HG02852 (cell line): Measurements from ENCODE around the gene FRMD7.
A peak's percentile ranks its signal among the peaks of the same experiment; 100 is the strongest.
"Not testable (repeated sequence)": the region's sequence is repeated elsewhere in the genome, so short reads cannot be mapped to it uniquely, and the experiment has no call there.

Experiments
- ATAC-seq: cut with Tn5 transposase; IDR thresholded peaks from one replicate; pipeline ENCODE4 v1.9.1; 2021; ENCODE audit warnings: mild to moderate bottlenecking, moderate library complexity; ENCODE audit not compliant: unreplicated experiment

The FRMD7 gene

DNA sequence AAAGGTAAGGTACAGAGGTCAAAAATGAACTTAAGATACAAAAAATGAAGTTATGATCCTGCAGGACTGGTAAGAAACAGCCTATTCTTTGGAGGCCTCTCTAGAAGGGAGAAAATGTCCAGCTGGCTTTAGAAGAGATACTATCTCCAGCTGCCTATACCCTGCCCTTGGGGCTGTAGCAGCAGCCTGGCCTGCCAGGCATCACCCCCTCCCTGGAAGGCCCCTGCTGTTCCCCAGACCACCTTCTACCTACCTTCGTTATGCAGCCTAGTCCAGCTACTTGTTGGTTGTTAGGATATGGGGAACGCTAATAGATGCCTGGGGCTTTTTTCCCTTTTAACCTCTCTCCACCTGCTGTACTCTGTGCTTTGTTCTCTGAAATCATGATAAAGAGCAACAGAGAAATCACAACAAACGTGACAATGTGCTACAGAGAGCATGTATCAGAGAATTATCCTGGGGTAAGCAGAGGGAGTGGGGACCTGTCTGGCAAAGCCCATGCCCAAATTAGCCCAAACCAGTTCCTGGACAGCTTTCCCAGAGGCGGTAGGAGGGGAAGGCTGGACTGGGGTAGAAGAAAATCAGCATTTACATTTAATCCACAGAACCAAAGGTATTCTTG is 34.5 kb downstream of the FRMD7 start:
- ATAC-seq: no peak

GRCh38 chrX:132092439-132093065 is 35.3 kb downstream of the FRMD7 start:
- ATAC-seq: peak; percentile 92

DNA sequence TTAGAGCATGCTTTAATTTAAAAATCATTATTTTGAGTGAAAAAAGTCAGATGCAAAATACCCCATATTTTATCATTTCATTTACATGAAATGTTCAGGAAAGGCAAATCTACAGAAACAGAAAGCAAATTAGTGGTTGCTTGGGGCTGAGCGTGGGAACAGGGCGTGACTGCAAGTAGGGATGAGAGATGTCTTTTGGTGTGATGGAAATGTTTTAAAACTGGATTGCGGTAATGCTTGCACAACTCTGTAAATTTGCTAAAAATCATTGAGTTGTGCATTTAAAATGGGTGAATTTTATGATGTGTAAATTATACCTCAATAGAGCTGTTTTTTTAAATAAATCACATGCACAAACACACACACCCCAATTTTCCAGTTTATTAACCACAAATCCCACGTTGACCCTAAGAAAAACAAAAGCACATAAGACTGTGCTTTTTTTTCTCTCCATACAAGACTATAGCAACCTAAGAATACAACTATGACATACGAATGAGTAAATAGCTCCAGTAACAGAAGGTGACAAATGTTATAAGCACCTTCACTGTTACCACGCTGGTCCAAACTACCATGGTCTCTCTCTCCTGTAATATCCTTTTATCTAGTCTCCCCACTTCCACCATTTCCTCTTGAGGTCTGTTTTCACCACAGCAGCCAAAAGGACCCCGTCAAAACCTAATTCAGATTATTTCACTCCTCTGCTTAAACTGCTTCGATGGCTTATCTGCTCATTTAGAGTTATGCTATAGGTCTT is 37.2 kb downstream of the FRMD7 start:
- ATAC-seq: no peak

- ATAC-seq: no peak
Observed at GRCh38 chrX:132088864-132089263, 39.0 kb downstream of the FRMD7 start.

GRCh38 chrX:132086672-132087071 is 41.1 kb downstream of the FRMD7 start:
- no peak for ATAC-seq

- no peak for ATAC-seq
Observed at GRCh38 chrX:132085786-132086185, 42.0 kb downstream of the FRMD7 start.

GRCh38 chrX:132077912-132078311 is 49.9 kb downstream of the FRMD7 start:
- no peak for ATAC-seq

DNA sequence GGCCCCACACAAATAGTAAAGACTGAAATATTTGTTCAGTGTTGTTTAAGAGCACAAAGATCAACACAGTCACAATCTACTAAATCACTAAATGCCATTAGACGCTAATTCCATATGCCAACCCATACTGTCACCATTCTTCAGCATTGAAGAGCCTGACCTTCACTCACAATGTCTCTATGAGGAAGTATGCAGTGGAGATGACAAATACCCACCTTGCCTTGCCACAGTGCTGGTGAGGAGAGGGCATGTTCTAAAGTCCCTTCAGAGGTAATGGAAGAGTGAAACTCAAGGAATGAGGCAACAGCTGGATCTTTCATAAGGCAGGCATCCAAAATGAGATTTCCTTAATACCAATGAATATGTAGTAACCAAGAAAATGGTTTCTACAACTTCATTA is 50.4 kb downstream of the FRMD7 start:
- ATAC-seq: no peak

- ATAC-seq: no peak
Observed at GRCh38 chrX:132071254-132071653, 56.6 kb downstream of the FRMD7 start.

DNA sequence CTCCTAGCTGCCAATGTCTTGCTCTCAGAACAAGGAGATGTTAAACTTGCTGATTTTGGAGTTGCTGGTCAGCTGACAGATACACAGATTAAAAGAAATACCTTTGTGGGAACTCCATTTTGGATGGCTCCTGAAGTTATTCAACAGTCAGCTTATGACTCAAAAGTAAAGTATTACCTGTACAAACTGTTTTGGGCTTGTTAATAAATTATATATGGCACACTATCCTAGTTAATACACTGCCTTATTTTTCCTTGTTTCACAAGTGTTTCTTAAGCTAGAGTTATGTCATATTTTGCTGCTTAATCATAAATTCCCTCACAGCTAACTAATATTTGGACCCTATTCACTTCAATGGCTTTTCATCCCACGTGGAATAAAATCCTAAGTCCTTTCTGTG is 59.4 kb downstream of the FRMD7 start:
- ATAC-seq: no peak

- no peak for ATAC-seq
Observed at GRCh38 chrX:132063862-132064261, 64.0 kb downstream of the FRMD7 start.

- ATAC-seq: no peak
Observed at GRCh38 chrX:132063334-132063733, 64.5 kb downstream of the FRMD7 start.

GRCh38 chrX:132059973-132060540 is 67.8 kb downstream of the FRMD7 start:
- peak; percentile 41 for ATAC-seq

DNA sequence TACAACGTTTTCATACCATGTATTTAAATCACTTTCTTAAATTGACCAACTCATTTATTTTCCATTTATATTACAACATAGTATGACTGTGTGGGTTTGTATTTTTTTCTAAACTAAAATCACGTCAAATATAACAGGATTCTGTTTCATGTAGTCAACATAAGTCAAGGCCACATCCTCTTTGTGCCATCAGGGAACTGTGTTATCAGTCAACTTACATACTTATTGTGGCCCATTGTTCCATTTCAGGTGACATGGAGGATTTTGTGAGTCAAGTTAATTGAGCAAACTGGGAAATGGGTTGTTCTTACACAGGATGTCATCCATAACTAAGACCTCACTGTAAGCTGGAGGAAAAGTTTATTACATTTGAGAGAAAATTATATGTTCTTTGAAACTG is 68.8 kb downstream of the FRMD7 start:
- ATAC-seq: no peak

GRCh38 chrX:132058050-132058449 is 69.8 kb downstream of the FRMD7 start:
- no peak for ATAC-seq

DNA sequence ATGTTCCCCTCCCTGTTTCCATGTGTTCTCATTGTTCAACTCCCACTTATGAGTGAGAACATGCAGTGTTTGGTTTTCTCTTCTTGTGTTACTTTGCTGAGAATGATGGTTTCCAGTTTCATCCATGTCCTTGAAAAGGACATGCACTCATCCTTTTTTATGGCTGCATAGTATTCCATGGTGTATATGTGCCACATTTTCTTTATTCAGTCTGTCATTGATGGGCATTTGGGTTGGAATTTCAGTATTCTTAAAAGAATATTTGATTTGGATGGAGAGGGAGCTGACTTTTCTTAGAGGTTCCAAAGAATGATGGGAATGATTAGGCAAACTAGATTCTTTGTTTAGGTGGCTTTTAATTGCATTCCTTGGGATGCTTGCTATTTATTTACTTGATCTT is 76.0 kb downstream of the FRMD7 start:
- not testable (repeated sequence) for ATAC-seq

GRCh38 chrX:132046533-132046932 is 81.3 kb downstream of the FRMD7 start:
- no peak for ATAC-seq

- ATAC-seq: no peak
Observed at GRCh38 chrX:132045456-132045855, 82.4 kb downstream of the FRMD7 start.

GRCh38 chrX:132044953-132045352 is 82.9 kb downstream of the FRMD7 start:
- no peak for ATAC-seq

DNA sequence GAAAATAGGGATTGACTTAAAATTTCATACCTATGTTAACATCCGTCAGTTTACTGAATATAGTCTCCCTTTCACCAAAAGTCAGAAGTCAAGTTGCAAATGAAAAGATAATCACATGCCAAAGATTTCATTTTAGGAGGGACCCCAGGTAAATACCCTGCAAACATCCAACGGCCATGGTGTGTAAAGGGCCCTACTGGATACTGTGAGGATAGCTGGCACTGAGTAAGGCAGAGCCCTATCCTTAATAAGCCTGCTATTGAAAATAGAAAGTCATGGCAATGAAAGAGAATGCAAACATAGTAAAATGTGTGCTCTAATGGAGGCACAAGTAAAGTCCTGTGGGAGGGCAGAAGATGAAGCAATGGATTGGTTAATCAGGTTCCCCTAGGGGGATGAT is 83.8 kb downstream of the FRMD7 start:
- no peak for ATAC-seq

GRCh38 chrX:132041015-132041414 is 86.8 kb downstream of the FRMD7 start:
- no peak for ATAC-seq

GRCh38 chrX:132040066-132040465 is 87.8 kb downstream of the FRMD7 start:
- ATAC-seq: no peak
